ENCODE results near the gene HSPBP1. TPM values are rescaled to one million over a fixed set of nuclear protein-coding genes. Genes with fewer than 3 reads are reported as not detected.

HSPBP1 gene
- total and polyA plus RNA-seq, 9 of the 15 experiments (the other 6 are each of a cell fraction or from before 2014, with no cell fraction given) = 0.83 to 81.3 (median 21.8) TPM

GRCh38 chr19:55255618-55256423 lies 24.1 kb downstream of the HSPBP1 start (continued):
- TF ChIP-seq ZNF407 (IDR thresholded peaks at IDR 0.05; ENCODE audit: low read depth) (no peak), SMAD2 (IDR thresholded peaks at IDR 0.05; ENCODE audit: low read depth, low read length) (no peak), SMARCC2 (IDR thresholded peaks at IDR 0.05; ENCODE audit: low read depth) (no peak), SAP30 (IDR thresholded peaks at IDR 0.05; ENCODE audit: borderline replicate concordance, insufficient read depth, low read depth, low read length, poor library complexity, severe bottlenecking) (no peak), ZNF551 (CRISPR knock-in tag; IDR thresholded peaks at IDR 0.05) (no peak), PHF20 (IDR thresholded peaks at IDR 0.05; ENCODE audit: partially characterized antibody) (no peak), ZFX (CRISPR knock-in tag; IDR thresholded peaks at IDR 0.05) (peak; percentile 23; the same call in 1 of the 2 replicates), YY1 (IDR thresholded peaks at IDR 0.05; ENCODE audit: borderline replicate concordance in 1 of 3, control insufficient read depth in 1 of 3, extremely low read depth in 1 of 3, insufficient read depth in 3 of 3, insufficient read length in 1 of 3, insufficient replicate concordance in 2 of 3, low read depth in 1 of 3, low read length in 2 of 3) (peak in 1 of 3 experiments; percentile 11), DNMT1 (IDR thresholded peaks at IDR 0.05) (no peak), ZFP36 (IDR thresholded peaks at IDR 0.05; ENCODE audit: low read depth, low read length, partially characterized antibody) (peak; percentile 53), PML (IDR thresholded peaks at IDR 0.05; ENCODE audit: low read length) (no peak), HOMEZ (CRISPR knock-in tag; IDR thresholded peaks at IDR 0.05) (no peak)
